Endothelial cell (in vitro differentiated cells): ENCODE data around the gene ST3GAL4. TPM values are rescaled to one million over a fixed set of nuclear protein-coding genes. Genes with fewer than 3 reads are reported as not detected.

Experiments used
- DNase-seq: peaks from one replicate; pipeline ENCODE4 v3.0.0; 2021; ENCODE audit warnings: low spot score
- H3K27ac Mint-ChIP-seq: one replicate; pipeline ENCODE4 v1.8.0; 2021; ENCODE audit warnings: mixed read lengths, inconsistent platforms; ENCODE audit not compliant: unreplicated experiment
- H3K27me3 Mint-ChIP-seq: one replicate; pipeline ENCODE4 v1.8.0; 2021; ENCODE audit warnings: mild to moderate bottlenecking, moderate library complexity, mixed read lengths, inconsistent platforms; ENCODE audit not compliant: unreplicated experiment
- H3K36me3 Mint-ChIP-seq: one replicate; pipeline ENCODE4 v1.8.0; 2021; ENCODE audit warnings: mild to moderate bottlenecking, low read depth, mixed read lengths, inconsistent platforms; ENCODE audit not compliant: unreplicated experiment
- H3K4me1 Mint-ChIP-seq: one replicate; pipeline ENCODE4 v1.8.0; 2021; ENCODE audit warnings: mild to moderate bottlenecking, mixed read lengths, inconsistent platforms; ENCODE audit not compliant: unreplicated experiment
- H3K4me3 Mint-ChIP-seq: one replicate; pipeline ENCODE4 v1.8.0; 2021; ENCODE audit warnings: mild to moderate bottlenecking, mixed read lengths, inconsistent platforms; ENCODE audit not compliant: unreplicated experiment
- H3K9me3 Mint-ChIP-seq: one replicate; pipeline ENCODE4 v1.8.0; 2021; ENCODE audit warnings: mixed read lengths, inconsistent platforms; ENCODE audit not compliant: unreplicated experiment
- CTCF ChIP-seq: fragments of 200-600 bp; sonication (generic); IDR thresholded peaks from one replicate; pipeline ENCODE4 v1.5.0; 2021; ENCODE audit warnings: antibody characterized with exemption; ENCODE audit not compliant: unreplicated experiment
- total RNA-seq: library from RNA; stranded (reverse); fragmentation: NEBNext Ultra II Directional; extraction: Animal tissue kit (Norgen Biotek cat#: 25700); gene quantifications from one replicate; pipeline ENCODE4 v1.2.1, GENCODE V29; 2021; ENCODE audit not compliant: unreplicated experiment

ST3GAL4 gene
- total RNA-seq, 1 donor from 2014 or later, result 25.9 TPM

GRCh38 chr11:126400019-126400418 is 44.5 kb downstream of the ST3GAL4 start:
- H3K4me3 Mint-ChIP-seq, result no peak overlapping the region
- no peak for DNase-seq
- TF ChIP-seq CTCF, result no peak
- H3K27me3 Mint-ChIP-seq, result peaks cover 8% of the 10 kb centered on the region
- peaks cover 3% of the 10 kb centered on the region for H3K36me3 Mint-ChIP-seq
- no peak overlapping the region for H3K27ac Mint-ChIP-seq
- H3K9me3 Mint-ChIP-seq, result no peaks in the 10 kb centered on the region
- H3K4me1 Mint-ChIP-seq, result no peaks in the 10 kb centered on the region

DNA sequence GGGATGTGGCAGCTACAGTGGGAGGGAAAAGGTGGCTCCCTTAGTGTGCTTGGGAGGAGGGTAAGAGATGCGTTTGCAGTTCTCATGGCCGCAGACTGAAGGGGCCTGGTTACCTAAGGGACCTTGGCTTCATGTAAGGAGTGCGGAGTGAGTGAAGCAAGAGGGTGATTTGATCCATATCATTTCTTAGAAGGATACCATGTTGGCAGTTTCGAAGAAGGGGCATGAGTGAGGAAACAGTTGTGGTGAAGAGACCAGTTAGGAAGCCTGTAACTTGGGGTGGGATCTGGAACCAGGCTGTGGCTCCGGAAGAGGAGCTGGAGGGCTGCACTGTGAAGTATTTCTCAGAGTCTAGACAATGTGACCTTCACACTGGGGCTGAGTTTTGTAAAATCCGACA is 45.0 kb downstream of the ST3GAL4 start:
- peaks cover 3% of the 10 kb centered on the region for H3K36me3 Mint-ChIP-seq
- no peaks in the 10 kb centered on the region for H3K9me3 Mint-ChIP-seq
- DNase-seq, result no peak
- H3K4me3 Mint-ChIP-seq, result no peak overlapping the region
- TF ChIP-seq CTCF, result no peak
- peaks cover 6% of the 10 kb centered on the region for H3K27me3 Mint-ChIP-seq
- H3K4me1 Mint-ChIP-seq, result no peaks in the 10 kb centered on the region
- no peak overlapping the region for H3K27ac Mint-ChIP-seq

DNA sequence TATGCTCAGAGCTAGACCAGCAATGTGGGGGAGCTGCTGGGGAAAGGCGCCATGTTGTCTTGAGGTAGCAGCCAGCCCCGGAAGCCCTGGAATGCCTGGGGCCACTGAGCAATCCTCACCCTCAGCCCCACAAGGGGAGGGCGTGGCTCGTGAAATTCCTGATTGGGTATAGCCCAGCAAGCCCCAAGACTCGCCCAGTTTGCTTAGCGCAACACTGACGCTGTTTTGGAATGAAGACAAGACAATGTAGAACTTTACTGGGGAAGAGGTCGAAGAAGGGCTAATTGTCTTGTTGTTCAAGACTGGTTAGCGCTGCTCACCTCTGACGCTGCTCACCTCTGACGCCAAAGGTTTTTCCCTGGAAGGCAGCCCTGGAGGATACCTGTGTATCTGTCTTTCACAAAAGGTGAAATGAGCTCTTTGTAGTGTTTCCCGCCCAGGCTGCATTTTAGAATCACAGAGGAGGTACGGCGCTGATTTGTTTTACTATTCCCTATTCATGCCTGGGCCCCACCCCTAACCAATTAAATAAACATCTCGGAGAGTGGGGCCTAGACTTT is 47.6 kb downstream of the ST3GAL4 start:
- H3K27ac Mint-ChIP-seq, result no peak overlapping the region

GRCh38 chr11:126403658-126404057 is 48.2 kb downstream of the ST3GAL4 start:
- TF ChIP-seq CTCF, result no peak
- Mint-ChIP-seq H3K4me1 (no peaks in the 10 kb centered on the region), H3K9me3 (no peaks in the 10 kb centered on the region), H3K36me3 (peaks cover 8% of the 10 kb centered on the region), H3K27ac (no peak overlapping the region), H3K27me3 (peaks cover 7% of the 10 kb centered on the region), H3K4me3 (no peak overlapping the region)
- DNase-seq, result no peak

More for the DNA sequence above, 47.6 kb downstream of the ST3GAL4 start:
- Mint-ChIP-seq H3K27me3 (peaks cover 7% of the 10 kb centered on the region), H3K4me3 (no peak overlapping the region), H3K36me3 (peaks cover 6% of the 10 kb centered on the region), H3K9me3 (no peaks in the 10 kb centered on the region), H3K4me1 (no peaks in the 10 kb centered on the region)
- TF ChIP-seq CTCF, result no peak
- DNase-seq, result no peak

- Mint-ChIP-seq H3K27ac (no peak overlapping the region), H3K36me3 (peaks cover 10% of the 10 kb centered on the region), H3K4me3 (no peak overlapping the region), H3K9me3 (no peaks in the 10 kb centered on the region), H3K4me1 (no peaks in the 10 kb centered on the region), H3K27me3 (peaks cover 7% of the 10 kb centered on the region)
- TF ChIP-seq CTCF, result no peak
- no peak for DNase-seq
These were observed 48.9 kb downstream of the ST3GAL4 start for GRCh38 chr11:126404367-126404766.
